ENCODE data around the gene PLAC8.

GRCh38 chr4:83096397-83096796, 18.1 kb downstream of the PLAC8 start:
- TF ChIP-seq, protein P1, sequence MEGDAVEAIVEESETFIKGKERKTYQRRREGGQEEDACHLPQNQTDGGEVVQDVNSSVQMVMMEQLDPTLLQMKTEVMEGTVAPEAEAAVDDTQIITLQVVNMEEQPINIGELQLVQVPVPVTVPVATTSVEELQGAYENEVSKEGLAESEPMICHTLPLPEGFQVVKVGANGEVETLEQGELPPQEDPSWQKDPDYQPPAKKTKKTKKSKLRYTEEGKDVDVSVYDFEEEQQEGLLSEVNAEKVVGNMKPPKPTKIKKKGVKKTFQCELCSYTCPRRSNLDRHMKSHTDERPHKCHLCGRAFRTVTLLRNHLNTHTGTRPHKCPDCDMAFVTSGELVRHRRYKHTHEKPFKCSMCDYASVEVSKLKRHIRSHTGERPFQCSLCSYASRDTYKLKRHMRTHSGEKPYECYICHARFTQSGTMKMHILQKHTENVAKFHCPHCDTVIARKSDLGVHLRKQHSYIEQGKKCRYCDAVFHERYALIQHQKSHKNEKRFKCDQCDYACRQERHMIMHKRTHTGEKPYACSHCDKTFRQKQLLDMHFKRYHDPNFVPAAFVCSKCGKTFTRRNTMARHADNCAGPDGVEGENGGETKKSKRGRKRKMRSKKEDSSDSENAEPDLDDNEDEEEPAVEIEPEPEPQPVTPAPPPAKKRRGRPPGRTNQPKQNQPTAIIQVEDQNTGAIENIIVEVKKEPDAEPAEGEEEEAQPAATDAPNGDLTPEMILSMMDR (tag by site-specific recombination; IDR thresholded peaks at IDR 0.05), result no peak
- TF ChIP-seq ZIC2 (tag by site-specific recombination; IDR thresholded peaks at IDR 0.05), result no peak
- no peak for TF ChIP-seq ZNF843 (tag by site-specific recombination; IDR thresholded peaks at IDR 0.05)
- TF ChIP-seq ZSCAN16 (tag by site-specific recombination; IDR thresholded peaks at IDR 0.05), result no peak
- TF ChIP-seq ZNF701 (tag by site-specific recombination; IDR thresholded peaks at IDR 0.05), result no peak
- TF ChIP-seq SETDB1 (IDR thresholded peaks at IDR 0.05; ENCODE audit: insufficient read length, low read length), result no peak
- TF ChIP-seq REST (tag by site-specific recombination; IDR thresholded peaks at IDR 0.05), result no peak
- no peak for TF ChIP-seq ZBTB8A (tag by site-specific recombination; IDR thresholded peaks at IDR 0.05)
- TF ChIP-seq, protein P2, sequence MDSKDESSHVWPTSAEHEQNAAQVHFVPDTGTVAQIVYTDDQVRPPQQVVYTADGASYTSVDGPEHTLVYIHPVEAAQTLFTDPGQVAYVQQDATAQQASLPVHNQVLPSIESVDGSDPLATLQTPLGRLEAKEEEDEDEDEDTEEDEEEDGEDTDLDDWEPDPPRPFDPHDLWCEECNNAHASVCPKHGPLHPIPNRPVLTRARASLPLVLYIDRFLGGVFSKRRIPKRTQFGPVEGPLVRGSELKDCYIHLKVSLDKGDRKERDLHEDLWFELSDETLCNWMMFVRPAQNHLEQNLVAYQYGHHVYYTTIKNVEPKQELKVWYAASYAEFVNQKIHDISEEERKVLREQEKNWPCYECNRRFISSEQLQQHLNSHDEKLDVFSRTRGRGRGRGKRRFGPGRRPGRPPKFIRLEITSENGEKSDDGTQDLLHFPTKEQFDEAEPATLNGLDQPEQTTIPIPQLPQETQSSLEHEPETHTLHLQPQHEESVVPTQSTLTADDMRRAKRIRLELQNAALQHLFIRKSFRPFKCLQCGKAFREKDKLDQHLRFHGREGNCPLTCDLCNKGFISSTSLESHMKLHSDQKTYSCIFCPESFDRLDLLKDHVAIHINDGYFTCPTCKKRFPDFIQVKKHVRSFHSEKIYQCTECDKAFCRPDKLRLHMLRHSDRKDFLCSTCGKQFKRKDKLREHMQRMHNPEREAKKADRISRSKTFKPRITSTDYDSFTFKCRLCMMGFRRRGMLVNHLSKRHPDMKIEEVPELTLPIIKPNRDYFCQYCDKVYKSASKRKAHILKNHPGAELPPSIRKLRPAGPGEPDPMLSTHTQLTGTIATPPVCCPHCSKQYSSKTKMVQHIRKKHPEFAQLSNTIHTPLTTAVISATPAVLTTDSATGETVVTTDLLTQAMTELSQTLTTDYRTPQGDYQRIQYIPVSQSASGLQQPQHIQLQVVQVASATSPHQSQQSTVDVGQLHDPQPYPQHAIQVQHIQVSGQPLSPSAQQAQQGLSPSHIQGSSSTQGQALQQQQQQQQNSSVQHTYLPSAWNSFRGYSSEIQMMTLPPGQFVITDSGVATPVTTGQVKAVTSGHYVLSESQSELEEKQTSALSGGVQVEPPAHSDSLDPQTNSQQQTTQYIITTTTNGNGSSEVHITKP (tag by site-specific recombination; IDR thresholded peaks at IDR 0.05), result no peak
- TF ChIP-seq, protein P3, sequence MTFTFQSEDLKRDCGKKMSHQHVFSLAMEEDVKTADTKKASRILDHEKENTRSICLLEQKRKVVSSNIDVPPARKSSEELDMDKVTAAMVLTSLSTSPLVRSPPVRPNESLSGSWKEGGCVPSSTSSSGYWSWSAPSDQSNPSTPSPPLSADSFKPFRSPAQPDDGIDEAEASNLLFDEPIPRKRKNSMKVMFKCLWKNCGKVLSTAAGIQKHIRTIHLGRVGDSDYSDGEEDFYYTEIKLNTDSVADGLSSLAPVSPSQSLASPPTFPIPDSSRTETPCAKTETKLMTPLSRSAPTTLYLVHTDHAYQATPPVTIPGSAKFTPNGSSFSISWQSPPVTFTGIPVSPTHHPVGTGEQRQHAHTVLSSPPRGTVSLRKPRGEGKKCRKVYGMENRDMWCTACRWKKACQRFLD (tag by site-specific recombination; IDR thresholded peaks at IDR 0.05), result no peak
- no peak for TF ChIP-seq SP7 (tag by site-specific recombination; IDR thresholded peaks at IDR 0.05)

All from HEK293 (cell line).